HEK293 (cell line): ENCODE results near the gene MCFD2.

Source experiments
- ATF2 ChIP-seq: fragments of 450-650 bp; formaldehyde crosslinking; IDR thresholded peaks from 2 replicates; pipeline ENCODE4 v1.5.1; 2016; ENCODE audit warnings: missing biosample characterization, missing genetic modification characterization, low read depth
- CTCF ChIP-seq: fragments of 450-650 bp; formaldehyde crosslinking; IDR thresholded peaks from 2 replicates; pipeline ENCODE4 v1.5.1; 2016; ENCODE audit warnings: missing biosample characterization, missing genetic modification characterization
- PRDM4 ChIP-seq: fragments of 450-650 bp; formaldehyde crosslinking; IDR thresholded peaks from 2 replicates; pipeline ENCODE4 v1.5.1; 2017; ENCODE audit warnings: missing biosample characterization, missing genetic modification characterization
- REST ChIP-seq: fragments of 450-650 bp; formaldehyde crosslinking; IDR thresholded peaks from 2 replicates; pipeline ENCODE4 v1.5.1; 2016; ENCODE audit warnings: missing biosample characterization, missing genetic modification characterization
- SETDB1 ChIP-seq: IDR thresholded peaks from one replicate; pipeline ENCODE4 v1.6.1; 2017; ENCODE audit warnings: mild to moderate bottlenecking, low read length, moderate library complexity, mixed read lengths; ENCODE audit not compliant: insufficient read length
- ZFP41 ChIP-seq: fragments of 450-650 bp; formaldehyde crosslinking; IDR thresholded peaks from 2 replicates; pipeline ENCODE4 v1.5.1; 2016; ENCODE audit warnings: missing biosample characterization, missing genetic modification characterization, borderline replicate concordance
- ZIC2 ChIP-seq: fragments of 450-650 bp; formaldehyde crosslinking; IDR thresholded peaks from 2 replicates; pipeline ENCODE4 v1.5.1; 2016; ENCODE audit warnings: missing biosample characterization, missing genetic modification characterization
- ZNF121 ChIP-seq: fragments of 450-650 bp; formaldehyde crosslinking; IDR thresholded peaks from 2 replicates; pipeline ENCODE4 v1.5.1; 2016; ENCODE audit warnings: missing biosample characterization, missing genetic modification characterization
- ZNF146 ChIP-seq: fragments of 450-650 bp; formaldehyde crosslinking; IDR thresholded peaks from 2 replicates; pipeline ENCODE4 v1.5.1; 2016; ENCODE audit warnings: missing biosample characterization, missing genetic modification characterization
- ZNF239 ChIP-seq: fragments of 450-650 bp; formaldehyde crosslinking; IDR thresholded peaks from 2 replicates; pipeline ENCODE4 v1.5.1; 2016; ENCODE audit warnings: missing biosample characterization, missing genetic modification characterization
- ZNF302 ChIP-seq: fragments of 450-650 bp; formaldehyde crosslinking; IDR thresholded peaks from 2 replicates; pipeline ENCODE4 v1.5.1; 2016; ENCODE audit warnings: missing biosample characterization, missing genetic modification characterization, low read depth
- ZNF513 ChIP-seq: fragments of 450-650 bp; IDR thresholded peaks from 2 replicates; pipeline ENCODE4 v1.5.1; 2018; ENCODE audit warnings: missing biosample characterization, missing genetic modification characterization
- ZSCAN16 ChIP-seq: fragments of 450-650 bp; formaldehyde crosslinking; IDR thresholded peaks from 2 replicates; pipeline ENCODE4 v1.5.1; 2016; ENCODE audit warnings: missing biosample characterization, missing genetic modification characterization

- TF ChIP-seq ZNF121 (tag by site-specific recombination) = no peak
- no peak for TF ChIP-seq ZNF146 (tag by site-specific recombination)
- no peak for TF ChIP-seq ATF2 (tag by site-specific recombination)
- no peak for TF ChIP-seq PRDM4 (tag by site-specific recombination)
- no peak for TF ChIP-seq CTCF (tag by site-specific recombination)
- no peak for TF ChIP-seq ZNF513 (tag by site-specific recombination)
- TF ChIP-seq ZFP41 (tag by site-specific recombination) = no peak
- TF ChIP-seq ZNF302 (tag by site-specific recombination) = no peak
- no peak for TF ChIP-seq SETDB1
- TF ChIP-seq ZNF239 (tag by site-specific recombination) = no peak
- TF ChIP-seq REST (tag by site-specific recombination) = no peak
- TF ChIP-seq ZIC2 (tag by site-specific recombination) = no peak
- no peak for TF ChIP-seq ZSCAN16 (tag by site-specific recombination)
Observed at GRCh38 chr2:46857871-46858701, 57.5 kb downstream of the MCFD2 start.
